Suprapubic skin (tissue), 4 donors: ENCODE data around the gene CACNA1I. TPM values are rescaled to one million over a fixed set of nuclear protein-coding genes. Genes with fewer than 3 reads are reported as not detected.

ENCODE experiments used
- DNase-seq, 2 donors: peaks; one replicate each; pipeline ENCODE4 v3.0.0-alpha.2; 2019; ENCODE audit warnings: low spot score in 2 of 2
- H3K27ac ChIP-seq: fragments of 200-600 bp; sonication (generic); one replicate; pipeline ENCODE4 v1.5.1; 2019
- H3K27me3 ChIP-seq: fragments of 200-600 bp; sonication (generic); one replicate; pipeline ENCODE4 v1.5.1; 2019
- H3K36me3 ChIP-seq: fragments of 200-600 bp; sonication (generic); one replicate; pipeline ENCODE4 v1.5.1; 2019
- H3K4me1 ChIP-seq: fragments of 200-600 bp; sonication (generic); one replicate; pipeline ENCODE4 v1.5.1; 2019
- H3K4me3 ChIP-seq: fragments of 200-600 bp; sonication (generic); one replicate; pipeline ENCODE4 v1.5.1; 2019; ENCODE audit warnings: mild to moderate bottlenecking
- H3K9me3 ChIP-seq: fragments of 200-600 bp; sonication (generic); one replicate; pipeline ENCODE4 v1.5.1; 2019
- CTCF ChIP-seq, 2 donors: fragments of 200-600 bp in 1 of 2; fragments of 450-650 bp in 1 of 2; sonication (generic) in 1 of 2; IDR thresholded peaks; one replicate each; pipeline ENCODE4 v1.5.1; 2016 to 2019; ENCODE audit warnings: antibody characterized with exemption in 2 of 2, mild to moderate bottlenecking in 1 of 2, moderate library complexity in 1 of 2
- EP300 ChIP-seq: sonication (generic); formaldehyde crosslinking; IDR thresholded peaks from one replicate; pipeline ENCODE4 v1.6.1; 2017; ENCODE audit warnings: antibody characterized with exemption
- POLR2A ChIP-seq, 2 donors: fragments of 450-650 bp; IDR thresholded peaks; one replicate each; pipeline ENCODE4 v1.6.1; 2017; ENCODE audit warnings: antibody characterized with exemption in 2 of 2, mild to moderate bottlenecking in 2 of 2, moderate library complexity in 2 of 2
- POLR2AphosphoS5 ChIP-seq, 3 donors: sonication (generic); formaldehyde crosslinking; IDR thresholded peaks; one replicate each; pipeline ENCODE4 v1.6.1; 2017; ENCODE audit warnings: antibody characterized with exemption in 3 of 3
- WGBS: methylation state at CpG from one replicate; pipeline ENCODE4 v1.1.5; 2018; 5-methylcytosine and 5-hydroxymethylcytosine counted together
- total RNA-seq, 4 donors: library from RNA; depleted of rRNA; stranded (reverse); fragments of >200 nt; gene quantifications; one replicate each; pipeline ENCODE4 v1.1.0, GENCODE V29; 2016

Gene CACNA1I
- total RNA-seq, 4 donors from 2014 or later, result 0.08 to 0.80 (median 0.17) TPM; not detected in 1

DNA sequence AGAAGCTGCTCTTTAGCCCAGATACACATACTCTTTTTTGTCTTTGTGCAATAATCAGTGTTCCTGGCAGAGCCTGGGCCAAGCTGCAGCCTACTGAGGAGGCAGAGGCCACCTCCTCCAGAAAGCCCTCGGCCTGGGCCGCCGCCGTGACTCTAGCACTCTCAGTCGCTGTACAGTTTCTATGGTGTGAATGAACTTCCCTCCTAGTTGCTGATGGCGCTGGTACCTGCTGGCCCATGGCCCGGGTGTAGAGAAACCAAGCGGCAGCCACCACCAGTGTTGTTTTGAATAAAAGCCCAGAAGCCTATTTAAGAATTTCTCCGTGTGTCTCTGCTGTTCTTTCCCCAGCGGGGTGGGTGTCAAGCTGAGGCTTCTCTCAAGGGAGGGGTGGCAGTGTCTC is 118.9 kb downstream of the CACNA1I start:
- Histone ChIP-seq H3K4me3 (no peak overlapping the region), H3K9me3 (no peaks in the 10 kb centered on the region), H3K36me3 (no peaks in the 10 kb centered on the region), H3K27ac (no peak overlapping the region), H3K4me1 (peaks cover 10% of the 10 kb centered on the region), H3K27me3 (peaks cover 83% of the 10 kb centered on the region)
- WGBS, result 91% methylated on average over 10 of the region's 10 CpGs
- DNase-seq, result no peak
- TF ChIP-seq POLR2AphosphoS5 (IDR thresholded peaks at IDR 0.05) (no peak), CTCF (IDR thresholded peaks at IDR 0.05) (no peak), POLR2A (IDR thresholded peaks at IDR 0.05) (no peak), EP300 (no peak)

DNA sequence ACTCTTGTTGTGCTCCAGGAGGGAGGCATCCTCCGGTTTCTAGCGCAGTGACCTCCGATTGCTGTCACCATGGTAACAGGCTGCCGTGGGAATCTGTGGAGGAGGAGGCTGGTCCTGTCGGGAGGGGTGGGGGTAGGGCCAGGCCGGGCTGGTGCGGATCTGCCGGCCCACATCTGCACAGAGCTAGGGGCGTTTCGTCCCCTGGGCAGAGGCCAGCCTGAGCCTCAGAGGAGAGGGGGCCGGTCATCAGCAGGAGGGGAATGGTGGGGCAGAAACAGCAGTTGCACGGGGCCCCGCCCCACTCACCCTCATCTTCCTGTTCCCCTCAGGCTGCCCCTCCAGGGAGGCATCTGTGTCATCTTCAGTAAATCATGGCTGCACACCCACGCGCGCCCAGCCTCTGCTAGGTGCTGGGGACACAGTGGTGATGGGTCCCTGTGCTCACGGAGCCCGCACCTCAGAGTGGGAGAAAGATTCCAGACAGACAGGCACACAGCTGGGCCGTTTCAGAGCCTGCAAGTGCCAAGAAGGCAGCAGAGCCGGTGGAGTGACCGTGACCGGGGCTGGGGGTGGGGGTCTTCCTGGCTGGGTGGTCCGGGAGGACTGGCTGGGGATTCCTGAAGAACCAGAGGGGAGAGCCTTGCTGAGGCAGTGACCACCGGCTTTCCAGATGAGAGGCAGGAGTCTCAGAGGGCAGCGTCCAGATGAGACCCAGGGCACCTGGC is 120.5 kb downstream of the CACNA1I start:
- H3K36me3 ChIP-seq, result no peaks in the 10 kb centered on the region
- no peak for DNase-seq
- WGBS, result 7% methylated on average over 15 of the region's 25 CpGs
- peaks cover 3% of the 10 kb centered on the region for H3K4me1 ChIP-seq
- no peaks in the 10 kb centered on the region for H3K9me3 ChIP-seq
- H3K4me3 ChIP-seq, result no peak overlapping the region
- TF ChIP-seq POLR2A (IDR thresholded peaks at IDR 0.05) (no peak), POLR2AphosphoS5 (IDR thresholded peaks at IDR 0.05) (no peak), CTCF (IDR thresholded peaks at IDR 0.05) (no peak), EP300 (no peak)
- H3K27ac ChIP-seq, result no peak overlapping the region
- H3K27me3 ChIP-seq, result peaks cover 78% of the 10 kb centered on the region

- Histone ChIP-seq H3K9me3 (no peaks in the 10 kb centered on the region), H3K4me3 (no peak overlapping the region), H3K36me3 (no peaks in the 10 kb centered on the region), H3K27me3 (peaks cover 59% of the 10 kb centered on the region), H3K4me1 (peaks cover 3% of the 10 kb centered on the region), H3K27ac (no peak overlapping the region)
- DNase-seq, result no peak
- TF ChIP-seq POLR2AphosphoS5 (IDR thresholded peaks at IDR 0.05) (no peak), CTCF (IDR thresholded peaks at IDR 0.05) (no peak), POLR2A (IDR thresholded peaks at IDR 0.05) (no peak), EP300 (no peak)
- WGBS, result 53% methylated on average over 13 of the region's 14 CpGs
Measured at GRCh38 chr22:39693943-39694500, 123.5 kb downstream of the CACNA1I start.

GRCh38 chr22:39697790-39698430 is 127.4 kb downstream of the CACNA1I start:
- no peaks in the 10 kb centered on the region for H3K4me1 ChIP-seq
- no peak overlapping the region for H3K27ac ChIP-seq
- peaks cover 50% of the 10 kb centered on the region for H3K27me3 ChIP-seq
- no peaks in the 10 kb centered on the region for H3K9me3 ChIP-seq
- TF ChIP-seq EP300, result no peak
- no peak for TF ChIP-seq POLR2A (IDR thresholded peaks at IDR 0.05)
- no peak for TF ChIP-seq CTCF (IDR thresholded peaks at IDR 0.05)
- no peak for TF ChIP-seq POLR2AphosphoS5 (IDR thresholded peaks at IDR 0.05)
- no peak for DNase-seq
- H3K4me3 ChIP-seq, result no peak overlapping the region
- 68% methylated on average over 11 of the region's 14 CpGs for WGBS
- H3K36me3 ChIP-seq, result no peaks in the 10 kb centered on the region
